Cardiac fibroblast (primary cell): ENCODE measurements around the gene DNAJB4.

Experiments
- DNase-seq, 2 donors: peaks; one replicate each; pipeline versions ENCODE4 v3.0.0 to v3.0.0-alpha.2; 2010; ENCODE audit warnings: low read depth in 2 of 2
- H3K4me3 ChIP-seq, 2 donors: replicated peaks in 1 of 2; 1 replicate in 1 of 2; 2 replicates in 1 of 2; pipeline ENCODE4 v1.5.1; 2011; ENCODE audit warnings: low read depth in 2 of 2, low read length in 2 of 2, mild to moderate bottlenecking in 2 of 2, moderate library complexity in 1 of 2
- TF ChIP-seq, protein P1 (sequence below): IDR thresholded peaks from one replicate; pipeline ENCODE4 v1.5.1; 2011; ENCODE audit warnings: low read depth, mild to moderate bottlenecking, low read length, inconsistent platforms

The DNAJB4 gene

GRCh38 chr1:78033797-78034172 is 29.0 kb downstream of the DNAJB4 start:
- no peak for DNase-seq
- no peak overlapping the region for H3K4me3 ChIP-seq
- TF ChIP-seq, protein P1, sequence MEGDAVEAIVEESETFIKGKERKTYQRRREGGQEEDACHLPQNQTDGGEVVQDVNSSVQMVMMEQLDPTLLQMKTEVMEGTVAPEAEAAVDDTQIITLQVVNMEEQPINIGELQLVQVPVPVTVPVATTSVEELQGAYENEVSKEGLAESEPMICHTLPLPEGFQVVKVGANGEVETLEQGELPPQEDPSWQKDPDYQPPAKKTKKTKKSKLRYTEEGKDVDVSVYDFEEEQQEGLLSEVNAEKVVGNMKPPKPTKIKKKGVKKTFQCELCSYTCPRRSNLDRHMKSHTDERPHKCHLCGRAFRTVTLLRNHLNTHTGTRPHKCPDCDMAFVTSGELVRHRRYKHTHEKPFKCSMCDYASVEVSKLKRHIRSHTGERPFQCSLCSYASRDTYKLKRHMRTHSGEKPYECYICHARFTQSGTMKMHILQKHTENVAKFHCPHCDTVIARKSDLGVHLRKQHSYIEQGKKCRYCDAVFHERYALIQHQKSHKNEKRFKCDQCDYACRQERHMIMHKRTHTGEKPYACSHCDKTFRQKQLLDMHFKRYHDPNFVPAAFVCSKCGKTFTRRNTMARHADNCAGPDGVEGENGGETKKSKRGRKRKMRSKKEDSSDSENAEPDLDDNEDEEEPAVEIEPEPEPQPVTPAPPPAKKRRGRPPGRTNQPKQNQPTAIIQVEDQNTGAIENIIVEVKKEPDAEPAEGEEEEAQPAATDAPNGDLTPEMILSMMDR = no peak

- no peak overlapping the region for H3K4me3 ChIP-seq
- DNase-seq = no peak
- TF ChIP-seq, protein P1 = no peak
Measured at GRCh38 chr1:78035121-78035520, 30.4 kb downstream of the DNAJB4 start.

DNA sequence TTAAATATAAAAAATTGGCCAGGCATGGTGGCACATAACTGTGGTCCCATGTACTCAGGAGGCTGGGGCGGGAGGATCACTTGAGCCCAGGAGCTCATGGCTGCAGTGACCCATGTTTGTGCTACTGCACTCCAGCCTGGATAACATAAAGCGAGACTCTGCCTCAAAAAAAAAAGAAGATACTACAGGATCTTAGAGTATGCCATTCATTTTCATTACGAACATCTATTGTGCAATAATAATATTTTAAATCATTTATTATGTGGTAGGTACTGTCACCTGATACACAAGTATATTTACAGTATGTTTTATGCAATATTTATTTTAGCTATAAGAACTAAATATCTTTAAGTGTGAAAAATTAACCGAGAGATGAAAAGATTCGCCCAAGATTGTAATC is 31.7 kb downstream of the DNAJB4 start:
- TF ChIP-seq, protein P1 = no peak

GRCh38 chr1:78038071-78038470 is 33.3 kb downstream of the DNAJB4 start:
- TF ChIP-seq, protein P1 = no peak
- DNase-seq = peak; percentile 64 to 69
- no peak overlapping the region for H3K4me3 ChIP-seq

More for the DNA sequence above, 31.7 kb downstream of the DNAJB4 start:
- H3K4me3 ChIP-seq = no peak overlapping the region
- DNase-seq = no peak

DNA sequence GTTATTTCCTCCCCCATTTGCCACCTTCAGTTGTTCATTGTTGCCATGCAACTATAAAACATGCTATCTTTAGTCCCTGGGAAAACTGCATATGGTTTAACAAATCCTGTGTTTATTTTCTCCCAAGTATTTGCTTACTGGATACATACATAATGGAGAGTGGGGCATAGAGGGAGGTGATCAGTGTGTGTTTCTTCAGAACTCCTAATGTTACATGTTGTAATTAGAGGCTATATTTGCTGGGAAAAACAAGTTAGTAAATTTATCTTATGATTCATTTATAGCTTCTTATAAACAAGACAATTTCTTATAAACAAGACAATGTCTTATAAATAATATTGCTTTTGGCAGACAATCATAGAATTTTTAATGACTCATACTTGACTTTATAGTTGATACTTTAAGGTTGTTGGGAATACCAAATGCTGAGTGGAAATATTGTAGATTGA is 33.8 kb downstream of the DNAJB4 start:
- TF ChIP-seq, protein P1 = no peak
- peak; percentile 48 to 61 for DNase-seq
- no peak overlapping the region for H3K4me3 ChIP-seq

GRCh38 chr1:78040484-78041089 is 35.8 kb downstream of the DNAJB4 start:
- no peak for DNase-seq
- no peak overlapping the region for H3K4me3 ChIP-seq
- TF ChIP-seq, protein P1 = no peak

DNA sequence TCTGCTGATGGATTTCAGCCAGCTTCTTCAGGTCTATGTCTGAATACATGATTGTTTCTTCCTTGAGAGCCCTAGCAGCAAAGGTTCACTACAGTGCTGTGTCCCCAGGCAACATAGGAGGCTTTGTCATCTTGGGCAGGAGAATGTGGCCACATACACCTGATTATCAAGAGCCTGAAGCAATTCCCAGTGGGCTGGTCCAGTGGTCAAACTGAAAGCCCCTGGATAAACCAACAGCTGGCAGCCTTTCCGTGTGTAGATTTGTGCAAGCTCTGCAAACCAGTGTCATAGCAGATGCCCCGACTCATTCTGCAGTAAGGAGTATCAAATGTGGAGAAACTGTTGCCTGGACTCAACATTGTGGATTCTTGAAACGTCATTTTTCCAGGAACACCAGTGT is 38.7 kb downstream of the DNAJB4 start:
- no peak for DNase-seq
- H3K4me3 ChIP-seq = no peak overlapping the region
- TF ChIP-seq, protein P1 = no peak
